HG03342 (cell line): ENCODE data around the gene RO60.

Experiments
- ATAC-seq: cut with Tn5 transposase; IDR thresholded peaks from one replicate; pipeline ENCODE4 v1.9.1; 2021; ENCODE audit warnings: mild to moderate bottlenecking, moderate library complexity; ENCODE audit not compliant: unreplicated experiment

The RO60 gene

GRCh38 chr1:193060406-193060805, 994 bp downstream of the RO60 start:
- ATAC-seq: no peak

- ATAC-seq: no peak
Measured at GRCh38 chr1:193060938-193061337, 1.5 kb downstream of the RO60 start.

GRCh38 chr1:193062698-193063463, 3.5 kb downstream of the RO60 start:
- no peak for ATAC-seq

- ATAC-seq: no peak
Measured at GRCh38 chr1:193065954-193066353, 6.5 kb downstream of the RO60 start.

GRCh38 chr1:193066606-193067005, 7.2 kb downstream of the RO60 start:
- ATAC-seq: no peak

- no peak for ATAC-seq
Measured at GRCh38 chr1:193068013-193068412, 8.6 kb downstream of the RO60 start.

GRCh38 chr1:193069748-193070385, 10.5 kb downstream of the RO60 start:
- no peak for ATAC-seq

- peak; percentile 53 for ATAC-seq
Measured at GRCh38 chr1:193070386-193070753, 11.0 kb downstream of the RO60 start.

- ATAC-seq: peak; percentile 47
Measured at GRCh38 chr1:193070942-193071341, 11.5 kb downstream of the RO60 start.

- no peak for ATAC-seq
Measured at GRCh38 chr1:193077991-193078390, 18.6 kb downstream of the RO60 start.

GRCh38 chr1:193079187-193079586, 19.8 kb downstream of the RO60 start:
- ATAC-seq: no peak

GRCh38 chr1:193083365-193084088, 24.1 kb downstream of the RO60 start:
- peak; percentile 93 for ATAC-seq

GRCh38 chr1:193085263-193085662, 25.9 kb downstream of the RO60 start:
- no peak for ATAC-seq

GRCh38 chr1:193086342-193086741, 26.9 kb downstream of the RO60 start:
- no peak for ATAC-seq

- ATAC-seq: no peak
Measured at GRCh38 chr1:193087893-193088292, 28.5 kb downstream of the RO60 start.

GRCh38 chr1:193090865-193091264, 31.5 kb downstream of the RO60 start:
- ATAC-seq: no peak

- no peak for ATAC-seq
Measured at GRCh38 chr1:193094112-193094511, 34.7 kb downstream of the RO60 start.

- no peak for ATAC-seq
Measured at GRCh38 chr1:193102662-193103061, 43.2 kb downstream of the RO60 start.

GRCh38 chr1:193103759-193104501, 44.5 kb downstream of the RO60 start:
- ATAC-seq: no peak

GRCh38 chr1:193104502-193104906, 45.1 kb downstream of the RO60 start:
- peak; percentile 34 for ATAC-seq
